Activated naive CD4-positive, alpha-beta T cell treated with anti-CD3 and anti-CD28 coated beads, Interleukin-2, amount 10 ng/mL, durations not matched to agents 7 days and 5 days (primary cell): Measurements from ENCODE around the gene NANOS3.

Source experiments
- CTCF ChIA-PET: fragments of 350-600 bp; sonication (Branson Sonifier 250); formaldehyde crosslinking; loops from one replicate; lab custom pipeline; 2021; ENCODE audit warnings: antibody characterized with exemption; lab: Charles Lee
- DNase-seq: peaks from one replicate; pipeline ENCODE4 v3.0.0-alpha.2; 2020
- H3K27ac Mint-ChIP-seq: one replicate; pipeline ENCODE4 v1.8.0; 2021; ENCODE audit warnings: mild to moderate bottlenecking, moderate library complexity, mixed read lengths
- H3K27me3 Mint-ChIP-seq: one replicate; pipeline ENCODE4 v1.8.0; 2021; ENCODE audit warnings: mild to moderate bottlenecking, mixed read lengths
- H3K36me3 Mint-ChIP-seq: one replicate; pipeline ENCODE4 v1.8.0; 2021; ENCODE audit warnings: mixed read lengths
- H3K4me1 Mint-ChIP-seq: one replicate; pipeline ENCODE4 v1.8.0; 2021; ENCODE audit warnings: mixed read lengths
- H3K4me3 Mint-ChIP-seq: one replicate; pipeline ENCODE4 v1.8.0; 2021; ENCODE audit warnings: mild to moderate bottlenecking, moderate library complexity, mixed read lengths
- H3K9me3 Mint-ChIP-seq: one replicate; pipeline ENCODE4 v1.8.0; 2021; ENCODE audit warnings: mixed read lengths

Gene NANOS3

GRCh38 chr19:13892870-13893269, 15.9 kb downstream of the NANOS3 start:
- H3K27ac Mint-ChIP-seq: no peak overlapping the region
- no peaks in the 10 kb centered on the region for H3K9me3 Mint-ChIP-seq
- no peak for DNase-seq
- H3K36me3 Mint-ChIP-seq: no peaks in the 10 kb centered on the region
- CTCF ChIA-PET: interaction anchor here (1.0 kb wide), 1 partner anchor 10 kb away, joined by 5 read pairs; no protein-coding TSS in a partner anchor
- no peaks in the 10 kb centered on the region for H3K4me1 Mint-ChIP-seq
- no peak overlapping the region for H3K4me3 Mint-ChIP-seq
- H3K27me3 Mint-ChIP-seq: no peaks in the 10 kb centered on the region

GRCh38 chr19:13894552-13894951, 17.6 kb downstream of the NANOS3 start:
- Mint-ChIP-seq H3K9me3 (no peaks in the 10 kb centered on the region), H3K27me3 (no peaks in the 10 kb centered on the region), H3K4me1 (no peaks in the 10 kb centered on the region), H3K36me3 (no peaks in the 10 kb centered on the region), H3K4me3 (no peak overlapping the region), H3K27ac (no peak overlapping the region)
- CTCF ChIA-PET: interaction anchor here (1.5 kb wide), 1 partner anchor 164 kb away, joined by 3 read pairs; no protein-coding TSS in a partner anchor
- no peak for DNase-seq

GRCh38 chr19:13896227-13896626, 19.3 kb downstream of the NANOS3 start:
- no peak overlapping the region for H3K27ac Mint-ChIP-seq
- H3K4me3 Mint-ChIP-seq: no peak overlapping the region
- H3K4me1 Mint-ChIP-seq: no peaks in the 10 kb centered on the region
- CTCF ChIA-PET: no interaction called here
- H3K9me3 Mint-ChIP-seq: no peaks in the 10 kb centered on the region
- H3K27me3 Mint-ChIP-seq: no peaks in the 10 kb centered on the region
- DNase-seq: no peak
- no peaks in the 10 kb centered on the region for H3K36me3 Mint-ChIP-seq

GRCh38 chr19:13899393-13899792, 22.5 kb downstream of the NANOS3 start:
- no peak overlapping the region for H3K4me3 Mint-ChIP-seq
- H3K4me1 Mint-ChIP-seq: peaks cover 14% of the 10 kb centered on the region
- no peaks in the 10 kb centered on the region for H3K36me3 Mint-ChIP-seq
- no peak for DNase-seq
- CTCF ChIA-PET: interaction anchor here (0.7 to 1.3 kb wide), 2 partner anchors 11 to 174 kb away, joined by 3 to 4 read pairs; no protein-coding TSS in a partner anchor
- H3K9me3 Mint-ChIP-seq: no peaks in the 10 kb centered on the region
- no peak overlapping the region for H3K27ac Mint-ChIP-seq
- no peaks in the 10 kb centered on the region for H3K27me3 Mint-ChIP-seq

- no peak overlapping the region for H3K27ac Mint-ChIP-seq
- H3K27me3 Mint-ChIP-seq: no peaks in the 10 kb centered on the region
- no peak for DNase-seq
- no peaks in the 10 kb centered on the region for H3K36me3 Mint-ChIP-seq
- no peak overlapping the region for H3K4me3 Mint-ChIP-seq
- no peaks in the 10 kb centered on the region for H3K9me3 Mint-ChIP-seq
- H3K4me1 Mint-ChIP-seq: peaks cover 20% of the 10 kb centered on the region
- CTCF ChIA-PET: interaction anchor here (1.3 kb wide), 1 partner anchor 174 kb away, joined by 4 read pairs; no protein-coding TSS in a partner anchor
Observed at GRCh38 chr19:13899912-13900584, 23.1 kb downstream of the NANOS3 start.

- H3K36me3 Mint-ChIP-seq: peaks cover 2% of the 10 kb centered on the region
Observed at GRCh38 chr19:13902993-13903555, 26.1 kb downstream of the NANOS3 start.

GRCh38 chr19:13905634-13906520, 28.9 kb downstream of the NANOS3 start, which contains the start of the genes BRME1 and CC2D1A:
BRME1 (minus strand) TSS chr19:13906117; CDS start chr19:13904892, 1,225 bp downstream.
CC2D1A (plus strand) TSS chr19:13906201; CDS start chr19:13906442, 241 bp downstream.
- Mint-ChIP-seq H3K4me1 (peaks cover 41% of the 10 kb centered on the region), H3K27me3 (no peaks in the 10 kb centered on the region), H3K36me3 (peaks cover 12% of the 10 kb centered on the region), H3K27ac (peak within 1 kb of the TSS; percentile 84), H3K4me3 (peak within 1 kb of the TSS; percentile 83), H3K9me3 (no peaks in the 10 kb centered on the region)
- CTCF ChIA-PET: interaction anchor here (1.1 to 1.3 kb wide), 2 partner anchors 126 to 154 kb away, joined by 3 read pairs; no protein-coding TSS in a partner anchor
- peak; percentile 97 for DNase-seq

More at GRCh38 chr19:13902993-13903555, 26.1 kb downstream of the NANOS3 start:
- Mint-ChIP-seq H3K9me3 (no peaks in the 10 kb centered on the region), H3K27me3 (no peaks in the 10 kb centered on the region), H3K4me3 (no peak overlapping the region), H3K4me1 (peaks cover 41% of the 10 kb centered on the region), H3K27ac (peak overlapping the region; percentile 45)
- CTCF ChIA-PET: interaction anchor here (0.7 to 2.4 kb wide), 10 partner anchors 10 to 219 kb away, joined by 3 to 12 read pairs (median 4); partner anchors contain the start of gene DCAF15
- peak; percentile 53 for DNase-seq

GRCh38 chr19:13906521-13906904, 29.6 kb downstream of the NANOS3 start:
- DNase-seq: peak; percentile 63
- Mint-ChIP-seq H3K27ac (peak overlapping the region; percentile 65), H3K4me1 (peaks cover 41% of the 10 kb centered on the region), H3K4me3 (peak overlapping the region; percentile 83), H3K36me3 (peaks cover 15% of the 10 kb centered on the region), H3K9me3 (no peaks in the 10 kb centered on the region), H3K27me3 (no peaks in the 10 kb centered on the region)
- CTCF ChIA-PET: interaction anchor here (1.1 to 1.3 kb wide), 3 partner anchors 10 to 154 kb away, joined by 3 to 5 read pairs (median 3); no protein-coding TSS in a partner anchor

- CTCF ChIA-PET: interaction anchor here (1.1 to 1.3 kb wide), 3 partner anchors 9 to 153 kb away, joined by 3 to 5 read pairs (median 3); no protein-coding TSS in a partner anchor
- H3K27ac Mint-ChIP-seq: peak overlapping the region; percentile 65
- peaks cover 41% of the 10 kb centered on the region for H3K4me1 Mint-ChIP-seq
- H3K4me3 Mint-ChIP-seq: peak overlapping the region; percentile 83
- no peaks in the 10 kb centered on the region for H3K9me3 Mint-ChIP-seq
- H3K36me3 Mint-ChIP-seq: peaks cover 15% of the 10 kb centered on the region
- no peaks in the 10 kb centered on the region for H3K27me3 Mint-ChIP-seq
- DNase-seq: no peak
Observed at GRCh38 chr19:13906910-13907309, 30.0 kb downstream of the NANOS3 start.

- Mint-ChIP-seq H3K36me3 (peaks cover 16% of the 10 kb centered on the region), H3K27ac (no peak overlapping the region), H3K4me3 (no peak overlapping the region), H3K4me1 (peaks cover 34% of the 10 kb centered on the region), H3K9me3 (no peaks in the 10 kb centered on the region), H3K27me3 (no peaks in the 10 kb centered on the region)
- CTCF ChIA-PET: interaction anchor here (1.2 kb wide), 1 partner anchor 76 kb away, joined by 3 read pairs; no protein-coding TSS in a partner anchor
- DNase-seq: no peak
Observed at GRCh38 chr19:13908674-13909073, 31.7 kb downstream of the NANOS3 start.

GRCh38 chr19:13909430-13909829, 32.5 kb downstream of the NANOS3 start:
- Mint-ChIP-seq H3K9me3 (no peaks in the 10 kb centered on the region), H3K27ac (no peak overlapping the region), H3K27me3 (no peaks in the 10 kb centered on the region), H3K4me1 (peaks cover 26% of the 10 kb centered on the region), H3K36me3 (peaks cover 16% of the 10 kb centered on the region), H3K4me3 (no peak overlapping the region)
- no peak for DNase-seq
- CTCF ChIA-PET: interaction anchor here (1.1 kb wide), 1 partner anchor 151 kb away, joined by 3 read pairs; no protein-coding TSS in a partner anchor

- peaks cover 18% of the 10 kb centered on the region for H3K36me3 Mint-ChIP-seq
Observed at GRCh38 chr19:13913352-13913751, 36.4 kb downstream of the NANOS3 start.

GRCh38 chr19:13914777-13915176, 37.8 kb downstream of the NANOS3 start:
- CTCF ChIA-PET: no interaction called here
- Mint-ChIP-seq H3K36me3 (peaks cover 22% of the 10 kb centered on the region), H3K4me1 (no peaks in the 10 kb centered on the region), H3K4me3 (no peak overlapping the region), H3K9me3 (no peaks in the 10 kb centered on the region), H3K27ac (no peak overlapping the region), H3K27me3 (no peaks in the 10 kb centered on the region)
- no peak for DNase-seq

More at GRCh38 chr19:13913352-13913751, 36.4 kb downstream of the NANOS3 start:
- no peak for DNase-seq
- no peaks in the 10 kb centered on the region for H3K4me1 Mint-ChIP-seq
- H3K27me3 Mint-ChIP-seq: no peaks in the 10 kb centered on the region
- no peak overlapping the region for H3K27ac Mint-ChIP-seq
- CTCF ChIA-PET: interaction anchor here (1.0 kb wide), 1 partner anchor 55 kb away, joined by 3 read pairs; no protein-coding TSS in a partner anchor
- no peak overlapping the region for H3K4me3 Mint-ChIP-seq
- no peaks in the 10 kb centered on the region for H3K9me3 Mint-ChIP-seq
